ENCODE data around the gene CEMIP.
"Not testable (repeated sequence)": the region's sequence is repeated elsewhere in the genome, so short reads cannot be mapped to it uniquely, and the experiment has no call there.

CEMIP gene

GRCh38 chr15:80951941-80952340 lies 172.8 kb downstream of the CEMIP start:
- Histone ChIP-seq H3K4me3 (replicated peaks; ENCODE audit: low read depth, low read length) (no peak overlapping the region), H3K27me3 (replicated peaks; ENCODE audit: control insufficient read depth, insufficient read depth, low read length) (no peaks in the 10 kb centered on the region), H3K36me3 (ENCODE audit: control insufficient read depth, insufficient read depth, low read length) (peaks cover 6% of the 10 kb centered on the region)
- DNase-seq (ENCODE audit: extremely low read depth, insufficient read length): no peak
- TF ChIP-seq CTCF (IDR thresholded peaks at IDR 0.05; ENCODE audit: insufficient read depth, low read length, poor library complexity, severe bottlenecking): no peak

DNA sequence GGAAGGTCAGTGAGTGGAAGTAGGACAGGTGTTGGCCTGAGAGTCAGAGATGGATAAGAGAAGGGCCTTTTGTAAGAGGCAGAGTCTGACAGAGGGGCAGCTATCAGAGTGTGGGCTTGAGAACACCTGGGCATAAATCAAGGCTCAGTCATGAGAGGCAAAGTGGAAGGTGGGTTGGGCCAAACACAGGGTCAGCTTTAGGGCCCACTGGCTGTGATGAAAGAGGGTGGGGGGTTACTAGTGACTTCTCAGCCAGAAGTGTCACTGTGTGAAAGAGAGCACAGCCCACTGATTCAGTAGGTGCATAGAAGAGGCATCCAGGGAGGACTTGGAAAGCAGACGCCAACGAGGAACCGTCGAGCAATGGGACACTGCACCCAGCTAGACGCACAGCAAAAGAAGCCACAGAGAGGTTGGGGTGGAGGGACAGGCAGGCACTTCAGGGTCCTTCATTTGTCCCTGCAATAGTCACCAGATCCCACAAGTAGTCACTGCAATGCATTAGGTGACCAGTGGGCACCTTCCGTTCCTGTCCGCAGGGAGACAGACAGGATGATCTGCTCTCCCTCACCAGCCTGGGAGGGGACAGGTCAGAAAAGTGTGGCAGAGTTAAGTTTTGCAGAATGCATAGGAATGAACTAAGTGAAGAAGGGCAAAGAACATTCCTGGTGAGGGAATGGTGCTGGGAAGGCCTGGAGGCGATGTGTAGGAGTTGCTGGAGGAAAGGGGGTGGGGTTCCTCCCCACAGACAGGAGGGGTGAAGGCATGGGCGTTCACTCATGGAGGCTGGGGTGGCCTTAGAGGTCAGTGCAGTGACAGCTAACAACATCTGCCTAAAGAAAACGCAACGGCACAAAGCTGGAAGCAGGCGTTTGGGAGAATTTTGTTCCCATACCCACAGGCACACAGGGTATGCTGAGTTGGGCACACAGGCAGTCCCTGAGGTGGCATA lies 174.1 kb downstream of the CEMIP start:
- no peak for TF ChIP-seq CTCF (IDR thresholded peaks at IDR 0.05; ENCODE audit: insufficient read depth, low read length, poor library complexity, severe bottlenecking)
- DNase-seq (ENCODE audit: extremely low read depth, insufficient read length): no peak
- H3K36me3 ChIP-seq (ENCODE audit: control insufficient read depth, insufficient read depth, low read length): peaks cover 4% of the 10 kb centered on the region
- H3K4me3 ChIP-seq (replicated peaks; ENCODE audit: low read depth, low read length): no peak overlapping the region
- no peaks in the 10 kb centered on the region for H3K27me3 ChIP-seq (replicated peaks; ENCODE audit: control insufficient read depth, insufficient read depth, low read length)

GRCh38 chr15:80953953-80954778 lies 175.0 kb downstream of the CEMIP start:
- DNase-seq (ENCODE audit: extremely low read depth, insufficient read length): no peak
- Histone ChIP-seq H3K27me3 (replicated peaks; ENCODE audit: control insufficient read depth, insufficient read depth, low read length) (no peaks in the 10 kb centered on the region), H3K36me3 (ENCODE audit: control insufficient read depth, insufficient read depth, low read length) (peaks cover 5% of the 10 kb centered on the region), H3K4me3 (replicated peaks; ENCODE audit: low read depth, low read length) (no peak overlapping the region)
- TF ChIP-seq CTCF (IDR thresholded peaks at IDR 0.05; ENCODE audit: insufficient read depth, low read length, poor library complexity, severe bottlenecking): no peak

DNA sequence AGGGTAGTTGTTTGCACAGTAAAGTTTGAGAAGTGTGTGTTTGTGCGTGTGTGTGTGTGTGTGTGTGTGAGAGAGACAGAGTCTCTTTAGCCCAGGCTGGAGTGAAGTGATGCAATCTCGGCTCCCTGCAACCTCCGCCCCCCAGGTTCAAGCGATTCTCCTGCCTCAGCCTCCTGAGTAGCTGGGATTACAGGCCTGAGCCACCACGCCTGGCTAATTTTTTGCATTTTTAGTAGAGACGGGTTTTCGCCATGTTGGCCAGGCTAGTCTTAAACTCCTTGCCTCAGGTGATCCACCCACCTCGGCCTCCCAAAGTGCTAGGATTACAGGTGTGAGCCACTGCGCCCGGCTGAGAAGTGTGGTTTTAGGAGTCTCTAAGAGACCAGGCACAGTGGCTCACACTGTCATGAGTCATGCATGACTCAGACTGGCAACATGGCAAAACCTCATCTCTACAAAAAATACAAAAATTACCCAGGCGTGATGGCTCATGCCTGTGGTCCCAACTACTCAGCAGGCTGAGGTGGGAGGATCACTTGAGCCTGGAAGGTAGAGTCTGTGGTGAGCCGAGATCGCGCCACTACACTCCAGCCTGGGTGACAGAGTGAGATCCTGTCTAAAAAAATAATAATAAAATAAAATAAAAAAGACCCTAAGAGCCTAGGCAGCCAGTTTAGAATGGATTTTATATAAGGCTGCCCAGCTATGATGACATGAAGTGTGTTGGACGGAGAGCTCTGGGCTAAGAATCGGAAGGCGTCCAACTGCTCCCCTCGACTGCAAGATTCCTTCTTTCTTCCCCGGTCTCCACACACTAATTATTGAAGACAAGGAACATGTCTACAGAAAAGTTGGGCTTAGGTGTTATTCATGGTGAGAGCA lies 176.6 kb downstream of the CEMIP start:
- not testable (repeated sequence) for H3K27me3 ChIP-seq (replicated peaks; ENCODE audit: control insufficient read depth, insufficient read depth, low read length); H3K4me3 ChIP-seq (replicated peaks; ENCODE audit: low read depth, low read length); H3K36me3 ChIP-seq (ENCODE audit: control insufficient read depth, insufficient read depth, low read length); DNase-seq (ENCODE audit: extremely low read depth, insufficient read length)

DNA sequence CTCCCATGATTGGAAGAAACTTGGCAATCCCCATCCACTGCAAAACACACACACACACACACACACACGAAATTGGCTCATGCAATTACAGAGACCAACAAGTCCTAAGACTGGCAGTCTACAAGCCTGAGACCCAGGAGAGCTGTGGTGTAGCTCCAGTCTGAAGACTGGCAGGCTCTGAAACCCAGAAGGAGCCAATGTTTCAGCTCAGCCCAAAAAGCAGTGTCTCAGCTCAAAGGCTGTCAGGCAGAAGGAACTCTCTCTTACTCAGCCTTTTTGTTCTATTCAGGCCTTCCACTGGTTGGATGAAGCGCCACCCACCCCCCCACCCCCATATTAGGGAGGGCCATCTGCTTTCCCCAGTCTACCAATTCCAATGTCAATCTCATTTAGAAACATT lies 178.4 kb downstream of the CEMIP start:
- no peaks in the 10 kb centered on the region for H3K27me3 ChIP-seq (replicated peaks; ENCODE audit: control insufficient read depth, insufficient read depth, low read length)
- TF ChIP-seq CTCF (IDR thresholded peaks at IDR 0.05; ENCODE audit: insufficient read depth, low read length, poor library complexity, severe bottlenecking): no peak
- H3K4me3 ChIP-seq (replicated peaks; ENCODE audit: low read depth, low read length): no peak overlapping the region
- peaks cover 3% of the 10 kb centered on the region for H3K36me3 ChIP-seq (ENCODE audit: control insufficient read depth, insufficient read depth, low read length)
- DNase-seq (ENCODE audit: extremely low read depth, insufficient read length): no peak

All from GM06990 (cell line).